GM23338 (cell line): ENCODE results near the gene SURF1. TPM values are rescaled to one million over a fixed set of nuclear protein-coding genes. Genes with fewer than 3 reads are reported as not detected.

Experiments
- ATAC-seq: fragments of 200-7000 bp; cut with Tn5 transposase; 3 replicates; pipeline ENCODE4 v1.9.1; 2020
- DNase-seq: peaks from one replicate; pipeline ENCODE4 v3.0.0-alpha.2; 2015; ENCODE audit warnings: low spot score
- H2AFZ ChIP-seq: fragments of 200-600 bp; sonication (generic); 2 replicates; pipeline ENCODE4 v1.8.0; 2016; ENCODE audit warnings: antibody characterized with exemption, mild to moderate bottlenecking, moderate library complexity
- H3F3A ChIP-seq: fragments of 200-600 bp; sonication (generic); replicated peaks from 2 replicates; pipeline ENCODE4 v1.8.0; 2017; ENCODE audit warnings: antibody characterized with exemption, mixed run types, low read depth
- H3K27ac ChIP-seq: fragments of 200-600 bp; sonication (generic); 2 replicates; pipeline ENCODE4 v1.6.1; 2016; ENCODE audit warnings: low read depth
- H3K27me3 ChIP-seq: fragments of 200-600 bp; sonication (generic); 2 replicates; pipeline ENCODE4 v1.8.0; 2016; ENCODE audit warnings: mild to moderate bottlenecking, mixed run types, moderate library complexity; ENCODE audit not compliant: insufficient read depth
- H3K36me3 ChIP-seq: fragments of 200-600 bp; sonication (generic); 2 replicates; pipeline ENCODE4 v1.8.0; 2016; ENCODE audit warnings: mild to moderate bottlenecking; ENCODE audit not compliant: insufficient read depth
- H3K4me1 ChIP-seq: fragments of 200-600 bp; sonication (generic); 2 replicates; pipeline ENCODE4 v1.8.0; 2016; ENCODE audit warnings: mild to moderate bottlenecking, moderate library complexity; ENCODE audit not compliant: insufficient read depth
- H3K4me2 ChIP-seq: fragments of 200-600 bp; sonication (generic); 2 replicates; pipeline ENCODE4 v1.7.1; 2017; ENCODE audit warnings: mixed run types
- H3K4me3 ChIP-seq: fragments of 200-600 bp; sonication (generic); 2 replicates; pipeline ENCODE4 v1.6.1; 2016; ENCODE audit warnings: mixed run types
- H3K79me2 ChIP-seq: fragments of 200-600 bp; sonication (generic); replicated peaks from 2 replicates; pipeline ENCODE4 v1.8.0; 2017; ENCODE audit warnings: mild to moderate bottlenecking; ENCODE audit not compliant: insufficient read depth
- H3K9me2 ChIP-seq: fragments of 200-600 bp; sonication (generic); 2 replicates; pipeline ENCODE4 v1.8.0; 2017; ENCODE audit not compliant: insufficient read depth
- H4K20me1 ChIP-seq: fragments of 200-600 bp; sonication (generic); replicated peaks from 2 replicates; pipeline ENCODE4 v1.8.0; 2017; ENCODE audit warnings: mild to moderate bottlenecking; ENCODE audit not compliant: insufficient read depth
- H3K27ac Mint-ChIP-seq: 2 replicates; pipeline ENCODE4 v1.8.0; 2020; ENCODE audit warnings: inconsistent platforms, mild to moderate bottlenecking, moderate library complexity, mixed read lengths
- H3K27me3 Mint-ChIP-seq: 3 replicates; pipeline ENCODE4 v1.8.0; 2022; ENCODE audit warnings: low read depth, mild to moderate bottlenecking, moderate library complexity, mixed read lengths, inconsistent platforms; ENCODE audit not compliant: insufficient read depth, poor library complexity
- H3K36me3 Mint-ChIP-seq: 3 replicates; pipeline ENCODE4 v1.8.0; 2021; ENCODE audit warnings: low read depth, mild to moderate bottlenecking, inconsistent platforms, moderate library complexity, mixed read lengths
- H3K4me1 Mint-ChIP-seq: 3 replicates; pipeline ENCODE4 v1.8.0; 2020; ENCODE audit warnings: mild to moderate bottlenecking, inconsistent platforms, mixed read lengths
- H3K4me3 Mint-ChIP-seq: 3 replicates; pipeline ENCODE4 v1.8.0; 2021; ENCODE audit warnings: moderate library complexity, mild to moderate bottlenecking, inconsistent platforms, mixed read lengths
- H3K9me3 Mint-ChIP-seq: 3 replicates; pipeline ENCODE4 v1.8.0; 2020; ENCODE audit warnings: moderate library complexity, mild to moderate bottlenecking, inconsistent platforms, mixed read lengths
- CREB1 ChIP-seq: fragments of 250-450 bp; sonication (Bioruptor Pico); IDR thresholded peaks from 2 replicates; pipeline ENCODE4 v1.5.0; 2020; ENCODE audit warnings: low read depth, mild to moderate bottlenecking, moderate library complexity
- EZH2 ChIP-seq: fragments of 200-600 bp; sonication (generic); IDR thresholded peaks from one replicate; pipeline ENCODE4 v1.8.0; 2017; ENCODE audit warnings: antibody characterized with exemption, mild to moderate bottlenecking, low read depth; ENCODE audit not compliant: unreplicated experiment
- JUNB ChIP-seq: IDR thresholded peaks from one replicate; pipeline ENCODE4 v1.6.1; 2016; ENCODE audit warnings: antibody characterized with exemption; ENCODE audit not compliant: unreplicated experiment
- NANOG ChIP-seq: IDR thresholded peaks from 2 replicates; pipeline ENCODE4 v1.6.1; 2016; ENCODE audit warnings: antibody characterized with exemption, borderline replicate concordance
- POLR2AphosphoS5 ChIP-seq: IDR thresholded peaks from 2 replicates; pipeline ENCODE4 v1.6.1; 2016; ENCODE audit warnings: antibody characterized with exemption, low read depth
- STAT1 ChIP-seq: IDR thresholded peaks from one replicate; pipeline ENCODE4 v1.6.1; 2016; ENCODE audit warnings: antibody characterized with exemption; ENCODE audit not compliant: unreplicated experiment
- ZNF114 ChIP-seq: fragments of 250-450 bp; sonication (Bioruptor Pico); IDR thresholded peaks from 2 replicates; pipeline ENCODE4 v1.5.0; 2020; ENCODE audit warnings: mild to moderate bottlenecking, moderate library complexity
- ZNF331 ChIP-seq: fragments of 250-450 bp; sonication (Bioruptor Pico); IDR thresholded peaks from 2 replicates; pipeline ENCODE4 v1.5.0; 2020; ENCODE audit warnings: low read depth, mild to moderate bottlenecking, moderate library complexity
- polyA plus RNA-seq: library from polyadenylated mRNA; unstranded; fragments of >200 nt; fragmentation: Nextera tagmentation; extraction: Ambion mirVana; gene quantifications from 2 replicates; pipeline ENCODE4 v1.2.1, GENCODE V29; 2016
- total RNA-seq: library from RNA; depleted of rRNA; stranded (reverse); fragments of >200 nt; shearing (Covaris generic); gene quantifications from 2 replicates; pipeline ENCODE4 v1.2.3, GENCODE V29; 2014
- TF ChIP-seq, protein P1 (sequence below): IDR thresholded peaks from 2 replicates; pipeline ENCODE4 v1.6.1; 2016; ENCODE audit warnings: antibody characterized with exemption
- TF ChIP-seq, protein P2 (sequence below), 2 experiments: fragments of 200-600 bp in 1 of 2; sonication (generic) in 1 of 2; conservative IDR thresholded peaks; 2 replicates each; pipeline versions ENCODE4 v1.5.1 to v1.6.1; 2016 to 2017; ENCODE audit warnings: antibody characterized with exemption in 2 of 2, low read depth in 2 of 2, mild to moderate bottlenecking in 2 of 2, moderate library complexity in 1 of 2

Gene SURF1
- total and polyA plus RNA-seq, 2 experiments from 2014 or later, result 39.1 to 52.6 TPM

DNA sequence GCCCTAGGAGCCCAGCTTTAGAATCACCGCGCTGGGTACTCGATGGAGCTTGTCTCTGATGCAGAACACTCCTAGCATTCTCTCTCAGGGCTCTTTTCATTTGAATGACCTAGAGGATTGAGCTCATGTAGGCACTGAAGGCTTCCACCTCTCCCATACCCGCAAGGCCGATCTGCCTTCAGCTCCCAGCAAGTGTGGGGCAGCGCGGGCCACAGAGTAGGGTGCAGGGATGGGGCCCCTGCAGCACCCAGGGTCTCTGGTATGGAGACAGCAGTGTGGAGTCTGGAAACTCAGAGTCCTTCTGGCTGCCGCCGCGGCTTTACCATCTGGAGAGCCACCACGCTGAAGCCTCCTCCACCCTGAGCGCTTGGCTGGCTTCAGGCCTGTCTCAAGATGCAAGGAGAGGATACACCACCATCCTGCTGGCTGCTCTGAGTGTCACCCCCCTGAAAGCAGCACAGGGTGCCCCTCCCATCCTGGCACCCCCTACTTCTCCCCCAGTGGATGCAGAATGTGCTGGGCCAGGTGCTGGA is 32.8 kb upstream of the SURF1 start:
- TF ChIP-seq, protein P1, sequence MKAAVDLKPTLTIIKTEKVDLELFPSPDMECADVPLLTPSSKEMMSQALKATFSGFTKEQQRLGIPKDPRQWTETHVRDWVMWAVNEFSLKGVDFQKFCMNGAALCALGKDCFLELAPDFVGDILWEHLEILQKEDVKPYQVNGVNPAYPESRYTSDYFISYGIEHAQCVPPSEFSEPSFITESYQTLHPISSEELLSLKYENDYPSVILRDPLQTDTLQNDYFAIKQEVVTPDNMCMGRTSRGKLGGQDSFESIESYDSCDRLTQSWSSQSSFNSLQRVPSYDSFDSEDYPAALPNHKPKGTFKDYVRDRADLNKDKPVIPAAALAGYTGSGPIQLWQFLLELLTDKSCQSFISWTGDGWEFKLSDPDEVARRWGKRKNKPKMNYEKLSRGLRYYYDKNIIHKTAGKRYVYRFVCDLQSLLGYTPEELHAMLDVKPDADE, result no peak
- TF ChIP-seq ZNF114 (CRISPR knock-in tag) (no peak), CREB1 (no peak), NANOG (no peak), POLR2AphosphoS5 (no peak), JUNB (no peak), STAT1 (no peak), ZNF331 (no peak)
- TF ChIP-seq, protein P2, sequence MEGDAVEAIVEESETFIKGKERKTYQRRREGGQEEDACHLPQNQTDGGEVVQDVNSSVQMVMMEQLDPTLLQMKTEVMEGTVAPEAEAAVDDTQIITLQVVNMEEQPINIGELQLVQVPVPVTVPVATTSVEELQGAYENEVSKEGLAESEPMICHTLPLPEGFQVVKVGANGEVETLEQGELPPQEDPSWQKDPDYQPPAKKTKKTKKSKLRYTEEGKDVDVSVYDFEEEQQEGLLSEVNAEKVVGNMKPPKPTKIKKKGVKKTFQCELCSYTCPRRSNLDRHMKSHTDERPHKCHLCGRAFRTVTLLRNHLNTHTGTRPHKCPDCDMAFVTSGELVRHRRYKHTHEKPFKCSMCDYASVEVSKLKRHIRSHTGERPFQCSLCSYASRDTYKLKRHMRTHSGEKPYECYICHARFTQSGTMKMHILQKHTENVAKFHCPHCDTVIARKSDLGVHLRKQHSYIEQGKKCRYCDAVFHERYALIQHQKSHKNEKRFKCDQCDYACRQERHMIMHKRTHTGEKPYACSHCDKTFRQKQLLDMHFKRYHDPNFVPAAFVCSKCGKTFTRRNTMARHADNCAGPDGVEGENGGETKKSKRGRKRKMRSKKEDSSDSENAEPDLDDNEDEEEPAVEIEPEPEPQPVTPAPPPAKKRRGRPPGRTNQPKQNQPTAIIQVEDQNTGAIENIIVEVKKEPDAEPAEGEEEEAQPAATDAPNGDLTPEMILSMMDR (conservative IDR thresholded peaks at IDR 0.05; ENCODE audit: low read depth in 2 of 2), result no peak
- H3K4me1 Mint-ChIP-seq, result no peaks in the 10 kb centered on the region

DNA sequence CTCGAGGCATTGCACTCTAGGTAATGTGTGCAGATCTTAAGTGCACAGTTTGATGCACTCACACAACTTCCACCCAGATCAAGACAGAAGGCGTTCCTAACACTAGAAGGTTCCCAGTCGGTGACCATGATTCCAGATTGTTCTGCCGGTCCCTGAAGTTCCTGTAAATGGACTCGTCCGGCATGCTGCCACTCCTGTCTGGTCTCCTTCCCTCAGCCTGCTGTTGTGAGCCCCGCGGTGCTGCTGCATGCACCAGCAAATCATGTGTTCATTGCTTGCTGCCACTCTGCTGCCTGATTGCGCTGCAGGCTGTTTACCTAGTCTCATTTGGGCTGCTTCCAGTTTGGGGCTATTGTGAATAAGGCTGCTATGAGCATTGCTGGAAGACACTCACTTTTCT is 31.4 kb upstream of the SURF1 start:
- Histone ChIP-seq H3K27ac (no peak overlapping the region), H3K79me2 (no peaks in the 10 kb centered on the region), H3K4me1 (no peaks in the 10 kb centered on the region), H2AFZ (no peak overlapping the region), H3K27me3 (no peaks in the 10 kb centered on the region), H3K4me2 (no peak overlapping the region), H4K20me1 (no peaks in the 10 kb centered on the region), H3F3A (no peaks in the 10 kb centered on the region), H3K36me3 (no peaks in the 10 kb centered on the region), H3K9me2 (0 out of 2 replicates have a peak, but pooled peaks cover 2% of the 10 kb centered on the region), H3K4me3 (no peak overlapping the region)
- peaks cover 16% of the 10 kb centered on the region for H3K9me3 Mint-ChIP-seq
- no peaks in the 10 kb centered on the region for H3K36me3 Mint-ChIP-seq
- ATAC-seq, result no peak
- H3K27ac Mint-ChIP-seq, result no peak overlapping the region
- peaks cover 9% of the 10 kb centered on the region for H3K27me3 Mint-ChIP-seq
- no peaks in the 10 kb centered on the region for H3K4me1 Mint-ChIP-seq
- no peak overlapping the region for H3K4me3 Mint-ChIP-seq
- DNase-seq, result no peak
- TF ChIP-seq, protein P2 (conservative IDR thresholded peaks at IDR 0.05; ENCODE audit: low read depth in 2 of 2), result no peak
- TF ChIP-seq, protein P1, result no peak
- TF ChIP-seq CREB1, result no peak
- no peak for TF ChIP-seq ZNF331
- no peak for TF ChIP-seq EZH2

More for the DNA sequence above, 32.8 kb upstream of the SURF1 start:
- Histone ChIP-seq H3K79me2 (no peaks in the 10 kb centered on the region), H3K9me2 (no peaks in the 10 kb centered on the region), H3K36me3 (no peaks in the 10 kb centered on the region), H3K27me3 (no peaks in the 10 kb centered on the region), H3K27ac (no peak overlapping the region), H3F3A (no peaks in the 10 kb centered on the region), H3K4me3 (no peak overlapping the region), H4K20me1 (no peaks in the 10 kb centered on the region), H3K4me2 (no peak overlapping the region), H2AFZ (no peak overlapping the region), H3K4me1 (no peaks in the 10 kb centered on the region)
- H3K4me3 Mint-ChIP-seq, result no peak overlapping the region
- no peaks in the 10 kb centered on the region for H3K36me3 Mint-ChIP-seq
- DNase-seq, result no peak
- no peak overlapping the region for H3K27ac Mint-ChIP-seq
- H3K27me3 Mint-ChIP-seq, result peaks cover 9% of the 10 kb centered on the region
- H3K9me3 Mint-ChIP-seq, result peaks cover 16% of the 10 kb centered on the region
- no peak for ATAC-seq
